ENCODE data around the gene DAZ1. TPM values are rescaled to one million over a fixed set of nuclear protein-coding genes. Genes with fewer than 3 reads are reported as not detected.
"Not testable (repeated sequence)": the region's sequence is repeated elsewhere in the genome, so short reads cannot be mapped to it uniquely, and the experiment has no call there.

The DAZ1 gene
- total RNA-seq (not detected), polyA plus RNA-seq (not detected)
- long read RNA-seq, donor 1: 0 reads
- long read RNA-seq, donor 2: 0 reads
- long read RNA-seq, donor 3: 0 reads
- long read RNA-seq, donor 4: 0 reads
- long read RNA-seq, donor 5: 0 reads

DNA sequence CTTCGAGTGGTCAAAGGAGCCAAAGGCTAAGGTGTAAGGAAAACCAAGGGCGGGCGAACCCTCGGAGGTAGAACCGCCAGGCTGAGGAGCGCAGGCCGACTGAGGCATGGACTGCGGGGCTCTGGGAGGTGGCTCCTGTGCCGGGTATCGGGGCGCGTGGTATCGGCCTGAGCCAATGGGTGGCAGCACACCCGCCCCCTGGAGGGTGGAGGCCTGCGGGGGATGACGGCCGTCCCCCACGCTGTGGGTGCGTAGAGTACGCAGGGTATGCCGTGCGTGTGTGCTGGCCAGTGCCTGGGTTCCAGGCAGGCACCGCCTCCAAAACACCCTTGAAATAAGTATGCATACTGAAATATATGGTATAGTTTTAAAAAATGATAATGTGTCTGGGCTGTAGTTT is at the start of gene DAZ1:
DAZ1 (minus strand) TSS at position 101 of the 400 bp plus-strand sequence. CDS start 208 bp downstream, outside the sequence.
- H3K9ac ChIP-seq (ENCODE audit: insufficient read depth in 1 of 2, low read length in 2 of 2); H3K27me3 ChIP-seq (ENCODE audit: control insufficient read depth in 3 of 3, insufficient read depth in 3 of 3, low read length in 2 of 3); H3K9me3 ChIP-seq (ENCODE audit: control insufficient read depth in 4 of 4, insufficient read depth in 3 of 4, low read length in 3 of 4); H3K27ac ChIP-seq (ENCODE audit: low read depth in 1 of 2, low read length in 1 of 2); DNase-seq; ATAC-seq (ENCODE audit: insufficient read depth, low FRiP score); H3K4me1 ChIP-seq (ENCODE audit: control insufficient read depth in 5 of 5, insufficient read depth in 5 of 5, low read length in 5 of 5); H3K4me3 ChIP-seq; H3K36me3 ChIP-seq (ENCODE audit: control insufficient read depth in 4 of 4, insufficient read depth in 4 of 4, low read length in 4 of 4): not testable (repeated sequence)
- no CpG with 5 or more reads among the region's 23 CpGs for WGBS, 2 donors

GRCh38 chrY:23219233-23219632 is 20.4 kb upstream of the DAZ1 start, which contains the start of gene DAZ2:
DAZ2 (plus strand) TSS chrY:23219533; CDS start chrY:23219741, 208 bp downstream.
- not testable (repeated sequence) for H3K27me3 ChIP-seq (ENCODE audit: control insufficient read depth in 3 of 3, insufficient read depth in 3 of 3, low read length in 2 of 3); H3K4me3 ChIP-seq; H3K36me3 ChIP-seq (ENCODE audit: control insufficient read depth in 4 of 4, insufficient read depth in 4 of 4, low read length in 4 of 4); H3K4me1 ChIP-seq (ENCODE audit: control insufficient read depth in 5 of 5, insufficient read depth in 5 of 5, low read length in 5 of 5); H3K9me3 ChIP-seq (ENCODE audit: control insufficient read depth in 4 of 4, insufficient read depth in 3 of 4, low read length in 3 of 4); DNase-seq; ATAC-seq (ENCODE audit: insufficient read depth, low FRiP score); H3K9ac ChIP-seq (ENCODE audit: insufficient read depth in 1 of 2, low read length in 2 of 2); H3K27ac ChIP-seq (ENCODE audit: low read depth in 1 of 2, low read length in 1 of 2)
- WGBS, 2 donors: no CpG with 5 or more reads among the region's 23 CpGs

DNA sequence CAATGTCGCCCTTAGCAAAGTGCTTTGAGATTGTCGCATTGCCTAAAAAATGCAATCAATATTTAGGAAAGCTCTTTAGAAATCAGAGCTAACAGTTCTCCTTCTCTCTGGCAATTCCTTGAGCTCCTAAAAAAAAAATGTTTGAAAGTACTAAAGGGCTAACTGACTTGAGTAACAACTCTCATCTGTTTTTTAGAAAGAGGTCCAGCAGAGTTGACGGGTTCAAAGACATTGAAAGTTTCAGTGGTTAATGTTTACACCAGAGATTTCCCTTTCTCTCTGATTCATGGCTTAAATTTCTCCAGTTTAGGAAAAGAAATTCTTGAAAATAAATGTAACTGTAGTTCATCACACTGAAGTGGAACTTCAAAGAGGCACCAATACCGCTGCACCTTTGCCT is 11.9 kb upstream of the DAZ1 start:
- not testable (repeated sequence) for ATAC-seq (ENCODE audit: insufficient read depth, low FRiP score); H3K36me3 ChIP-seq (ENCODE audit: control insufficient read depth in 4 of 4, insufficient read depth in 4 of 4, low read length in 4 of 4); H3K4me1 ChIP-seq (ENCODE audit: control insufficient read depth in 5 of 5, insufficient read depth in 5 of 5, low read length in 5 of 5); H3K4me3 ChIP-seq; DNase-seq; H3K9me3 ChIP-seq (ENCODE audit: control insufficient read depth in 4 of 4, insufficient read depth in 3 of 4, low read length in 3 of 4); H3K27me3 ChIP-seq (ENCODE audit: control insufficient read depth in 3 of 3, insufficient read depth in 3 of 3, low read length in 2 of 3); H3K27ac ChIP-seq (ENCODE audit: low read depth in 1 of 2, low read length in 1 of 2); H3K9ac ChIP-seq (ENCODE audit: insufficient read depth in 1 of 2, low read length in 2 of 2)
- no CpG with 5 or more reads among the region's 4 CpGs for WGBS, 2 donors

DNA sequence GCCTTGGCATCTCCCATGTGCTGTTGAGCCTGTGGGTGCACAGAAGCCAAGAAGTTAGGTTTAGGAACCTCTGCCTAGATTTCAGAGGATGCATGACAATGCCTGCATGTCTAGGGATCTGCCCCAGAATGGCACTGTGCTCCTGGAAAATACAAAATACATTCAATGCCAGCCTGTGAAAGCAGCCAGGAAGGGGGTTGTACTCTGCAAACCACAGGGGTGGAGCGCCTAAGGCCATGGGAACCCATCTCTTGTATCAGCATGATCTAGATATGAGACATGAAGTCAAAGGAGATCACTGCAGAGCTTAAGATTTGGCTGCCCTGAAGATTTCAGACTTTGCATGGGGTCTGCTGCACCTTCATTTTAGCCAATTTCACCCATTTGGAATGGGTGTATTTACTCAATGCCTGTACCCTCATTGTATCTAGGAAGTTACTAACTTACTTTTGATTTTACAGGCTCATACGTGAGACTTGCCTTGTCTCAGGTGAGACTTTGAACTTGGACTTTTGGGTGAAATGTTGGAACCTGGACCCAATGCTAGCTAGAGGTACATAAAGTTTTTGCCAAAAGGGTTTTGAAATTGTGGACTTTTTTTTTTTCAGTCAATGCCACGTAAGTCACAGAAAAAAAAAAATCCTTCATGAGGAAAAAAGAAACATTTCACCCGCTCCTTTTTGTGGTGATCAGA is 11.1 kb upstream of the DAZ1 start:
- not testable (repeated sequence) for H3K4me3 ChIP-seq; H3K36me3 ChIP-seq (ENCODE audit: control insufficient read depth in 4 of 4, insufficient read depth in 4 of 4, low read length in 4 of 4); H3K9me3 ChIP-seq (ENCODE audit: control insufficient read depth in 4 of 4, insufficient read depth in 3 of 4, low read length in 3 of 4); H3K9ac ChIP-seq (ENCODE audit: insufficient read depth in 1 of 2, low read length in 2 of 2); ATAC-seq (ENCODE audit: insufficient read depth, low FRiP score); H3K27me3 ChIP-seq (ENCODE audit: control insufficient read depth in 3 of 3, insufficient read depth in 3 of 3, low read length in 2 of 3); H3K27ac ChIP-seq (ENCODE audit: low read depth in 1 of 2, low read length in 1 of 2); H3K4me1 ChIP-seq (ENCODE audit: control insufficient read depth in 5 of 5, insufficient read depth in 5 of 5, low read length in 5 of 5); DNase-seq
- no CpG with 5 or more reads among the region's 4 CpGs for WGBS, 2 donors

GRCh38 chrY:23207455-23207854 is 8.6 kb upstream of the DAZ1 start:
- not testable (repeated sequence) for H3K4me1 ChIP-seq (ENCODE audit: control insufficient read depth in 5 of 5, insufficient read depth in 5 of 5, low read length in 5 of 5); H3K9me3 ChIP-seq (ENCODE audit: control insufficient read depth in 4 of 4, insufficient read depth in 3 of 4, low read length in 3 of 4); H3K36me3 ChIP-seq (ENCODE audit: control insufficient read depth in 4 of 4, insufficient read depth in 4 of 4, low read length in 4 of 4); H3K27ac ChIP-seq (ENCODE audit: low read depth in 1 of 2, low read length in 1 of 2); DNase-seq; ATAC-seq (ENCODE audit: insufficient read depth, low FRiP score); H3K9ac ChIP-seq (ENCODE audit: insufficient read depth in 1 of 2, low read length in 2 of 2); H3K27me3 ChIP-seq (ENCODE audit: control insufficient read depth in 3 of 3, insufficient read depth in 3 of 3, low read length in 2 of 3); H3K4me3 ChIP-seq
- WGBS, 2 donors: no CpG with 5 or more reads among the region's 4 CpGs

Other genes starting within 250 kb of the DAZ1 start
- gene BPY2, start 214.7 kb downstream of the DAZ1 start, total RNA-seq: not detected
- gene BPY2, start 214.7 kb downstream of the DAZ1 start, polyA plus RNA-seq: not detected
- gene DAZ2, start 20.5 kb upstream of the DAZ1 start, total RNA-seq: not detected
- not detected for gene DAZ2, start 20.5 kb upstream of the DAZ1 start, polyA plus RNA-seq

Data from lung (tissue), 14 donors.